GM23338 (cell line): Measurements from ENCODE around the gene NLGN1. TPM values are rescaled to one million over a fixed set of nuclear protein-coding genes. Genes with fewer than 3 reads are reported as not detected.

Experiments
- ATAC-seq: fragments of 200-7000 bp; cut with Tn5 transposase; 3 replicates; pipeline ENCODE4 v1.9.1; 2020
- DNase-seq: peaks from one replicate; pipeline ENCODE4 v3.0.0-alpha.2; 2015; ENCODE audit warnings: low spot score
- H2AFZ ChIP-seq: fragments of 200-600 bp; sonication (generic); 2 replicates; pipeline ENCODE4 v1.8.0; 2016; ENCODE audit warnings: antibody characterized with exemption, mild to moderate bottlenecking, moderate library complexity
- H3F3A ChIP-seq: fragments of 200-600 bp; sonication (generic); replicated peaks from 2 replicates; pipeline ENCODE4 v1.8.0; 2017; ENCODE audit warnings: antibody characterized with exemption, mixed run types, low read depth
- H3K27ac ChIP-seq: fragments of 200-600 bp; sonication (generic); 2 replicates; pipeline ENCODE4 v1.6.1; 2016; ENCODE audit warnings: low read depth
- H3K27me3 ChIP-seq: fragments of 200-600 bp; sonication (generic); 2 replicates; pipeline ENCODE4 v1.8.0; 2016; ENCODE audit warnings: mild to moderate bottlenecking, mixed run types, moderate library complexity; ENCODE audit not compliant: insufficient read depth
- H3K36me3 ChIP-seq: fragments of 200-600 bp; sonication (generic); 2 replicates; pipeline ENCODE4 v1.8.0; 2016; ENCODE audit warnings: mild to moderate bottlenecking; ENCODE audit not compliant: insufficient read depth
- H3K4me1 ChIP-seq: fragments of 200-600 bp; sonication (generic); 2 replicates; pipeline ENCODE4 v1.8.0; 2016; ENCODE audit warnings: mild to moderate bottlenecking, moderate library complexity; ENCODE audit not compliant: insufficient read depth
- H3K4me2 ChIP-seq: fragments of 200-600 bp; sonication (generic); 2 replicates; pipeline ENCODE4 v1.7.1; 2017; ENCODE audit warnings: mixed run types
- H3K4me3 ChIP-seq: fragments of 200-600 bp; sonication (generic); 2 replicates; pipeline ENCODE4 v1.6.1; 2016; ENCODE audit warnings: mixed run types
- H3K79me2 ChIP-seq: fragments of 200-600 bp; sonication (generic); replicated peaks from 2 replicates; pipeline ENCODE4 v1.8.0; 2017; ENCODE audit warnings: mild to moderate bottlenecking; ENCODE audit not compliant: insufficient read depth
- H3K9me2 ChIP-seq: fragments of 200-600 bp; sonication (generic); 2 replicates; pipeline ENCODE4 v1.8.0; 2017; ENCODE audit not compliant: insufficient read depth
- H4K20me1 ChIP-seq: fragments of 200-600 bp; sonication (generic); replicated peaks from 2 replicates; pipeline ENCODE4 v1.8.0; 2017; ENCODE audit warnings: mild to moderate bottlenecking; ENCODE audit not compliant: insufficient read depth
- H3K27ac Mint-ChIP-seq: 2 replicates; pipeline ENCODE4 v1.8.0; 2020; ENCODE audit warnings: inconsistent platforms, mild to moderate bottlenecking, moderate library complexity, mixed read lengths
- H3K27me3 Mint-ChIP-seq: 3 replicates; pipeline ENCODE4 v1.8.0; 2022; ENCODE audit warnings: low read depth, mild to moderate bottlenecking, moderate library complexity, mixed read lengths, inconsistent platforms; ENCODE audit not compliant: insufficient read depth, poor library complexity
- H3K36me3 Mint-ChIP-seq: 3 replicates; pipeline ENCODE4 v1.8.0; 2021; ENCODE audit warnings: low read depth, mild to moderate bottlenecking, inconsistent platforms, moderate library complexity, mixed read lengths
- H3K4me1 Mint-ChIP-seq: 3 replicates; pipeline ENCODE4 v1.8.0; 2020; ENCODE audit warnings: mild to moderate bottlenecking, inconsistent platforms, mixed read lengths
- H3K4me3 Mint-ChIP-seq: 3 replicates; pipeline ENCODE4 v1.8.0; 2021; ENCODE audit warnings: moderate library complexity, mild to moderate bottlenecking, inconsistent platforms, mixed read lengths
- H3K9me3 Mint-ChIP-seq: 3 replicates; pipeline ENCODE4 v1.8.0; 2020; ENCODE audit warnings: moderate library complexity, mild to moderate bottlenecking, inconsistent platforms, mixed read lengths
- EZH2 ChIP-seq: fragments of 200-600 bp; sonication (generic); IDR thresholded peaks from one replicate; pipeline ENCODE4 v1.8.0; 2017; ENCODE audit warnings: antibody characterized with exemption, mild to moderate bottlenecking, low read depth; ENCODE audit not compliant: unreplicated experiment
- JUNB ChIP-seq: IDR thresholded peaks from one replicate; pipeline ENCODE4 v1.6.1; 2016; ENCODE audit warnings: antibody characterized with exemption; ENCODE audit not compliant: unreplicated experiment
- POLR2AphosphoS5 ChIP-seq: IDR thresholded peaks from 2 replicates; pipeline ENCODE4 v1.6.1; 2016; ENCODE audit warnings: antibody characterized with exemption, low read depth
- ZNF462 ChIP-seq: fragments of 250-450 bp; sonication (Bioruptor Pico); IDR thresholded peaks from 2 replicates; pipeline ENCODE4 v1.5.0; 2020; ENCODE audit warnings: mild to moderate bottlenecking, moderate library complexity
- polyA plus RNA-seq: library from polyadenylated mRNA; unstranded; fragments of >200 nt; fragmentation: Nextera tagmentation; extraction: Ambion mirVana; gene quantifications from 2 replicates; pipeline ENCODE4 v1.2.1, GENCODE V29; 2016
- total RNA-seq: library from RNA; depleted of rRNA; stranded (reverse); fragments of >200 nt; shearing (Covaris generic); gene quantifications from 2 replicates; pipeline ENCODE4 v1.2.3, GENCODE V29; 2014
- TF ChIP-seq, protein P1 (sequence below): IDR thresholded peaks from 2 replicates; pipeline ENCODE4 v1.6.1; 2016; ENCODE audit warnings: antibody characterized with exemption

Gene NLGN1
- total and polyA plus RNA-seq, 2 experiments from 2014 or later, result 6.5 to 18.6 TPM

GRCh38 chr3:174255454-174255853 lies 857.9 kb downstream of the NLGN1 start (continued):
- TF ChIP-seq ZNF462 (CRISPR knock-in tag) (no peak), EZH2 (no peak), POLR2AphosphoS5 (no peak)

- DNase-seq (no peak), ATAC-seq (no peak)
- no peak overlapping the region for H3K4me2 ChIP-seq
- H3K9me3 Mint-ChIP-seq, result no peaks in the 10 kb centered on the region; the same call in 2 of the 3 replicates
- no peaks in the 10 kb centered on the region for H3K4me1 ChIP-seq
- no peaks in the 10 kb centered on the region for H3K36me3 Mint-ChIP-seq
- no peaks in the 10 kb centered on the region for H3K36me3 ChIP-seq
- no peaks in the 10 kb centered on the region for H3F3A ChIP-seq
- no peak overlapping the region for H2AFZ ChIP-seq
- H3K79me2 ChIP-seq, result no peaks in the 10 kb centered on the region
- H3K27ac ChIP-seq, result no peak overlapping the region
- H3K27me3 Mint-ChIP-seq, result no peaks in the 10 kb centered on the region
- H3K4me3 ChIP-seq, result no peak overlapping the region
- peaks cover 3% of the 10 kb centered on the region; the same call in 1 of the 2 replicates for H3K9me2 ChIP-seq
- H3K27ac Mint-ChIP-seq, result no peak overlapping the region
- H4K20me1 ChIP-seq, result no peaks in the 10 kb centered on the region
- H3K27me3 ChIP-seq, result no peaks in the 10 kb centered on the region
- H3K4me3 Mint-ChIP-seq, result no peak overlapping the region
- H3K4me1 Mint-ChIP-seq, result no peaks in the 10 kb centered on the region
- TF ChIP-seq, protein P1, sequence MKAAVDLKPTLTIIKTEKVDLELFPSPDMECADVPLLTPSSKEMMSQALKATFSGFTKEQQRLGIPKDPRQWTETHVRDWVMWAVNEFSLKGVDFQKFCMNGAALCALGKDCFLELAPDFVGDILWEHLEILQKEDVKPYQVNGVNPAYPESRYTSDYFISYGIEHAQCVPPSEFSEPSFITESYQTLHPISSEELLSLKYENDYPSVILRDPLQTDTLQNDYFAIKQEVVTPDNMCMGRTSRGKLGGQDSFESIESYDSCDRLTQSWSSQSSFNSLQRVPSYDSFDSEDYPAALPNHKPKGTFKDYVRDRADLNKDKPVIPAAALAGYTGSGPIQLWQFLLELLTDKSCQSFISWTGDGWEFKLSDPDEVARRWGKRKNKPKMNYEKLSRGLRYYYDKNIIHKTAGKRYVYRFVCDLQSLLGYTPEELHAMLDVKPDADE, result no peak
- TF ChIP-seq POLR2AphosphoS5 (no peak), ZNF462 (CRISPR knock-in tag) (no peak), JUNB (no peak)
Measured at GRCh38 chr3:174266476-174266875, 868.9 kb downstream of the NLGN1 start.
